ENCODE data around the gene SLC4A4.

The SLC4A4 gene

DNA sequence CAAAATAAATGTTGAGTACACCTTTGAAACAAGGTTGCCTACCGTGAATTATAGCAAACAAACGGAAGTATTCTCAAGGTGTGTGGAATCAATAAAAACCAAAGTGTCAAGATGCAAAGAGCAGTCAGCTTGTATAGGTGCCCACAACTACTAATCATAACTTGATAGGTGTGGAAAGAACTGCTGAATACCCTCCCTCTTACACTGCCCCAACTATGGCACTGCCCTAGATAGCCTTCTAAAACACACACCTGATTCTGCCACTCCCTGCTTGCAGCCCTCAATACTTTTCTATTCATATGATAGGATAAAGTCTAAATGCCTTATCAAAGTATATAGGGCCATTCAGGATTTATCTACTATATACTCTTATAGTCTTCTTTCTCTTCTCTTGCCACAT, 31.1 kb upstream of the SLC4A4 start:
- Histone ChIP-seq H3K27me3 (ENCODE audit: control insufficient read depth, insufficient read depth, low read length) (no peaks in the 10 kb centered on the region), H3K36me3 (ENCODE audit: control insufficient read depth, insufficient read depth, low read length) (no peaks in the 10 kb centered on the region), H3K9ac (ENCODE audit: low read depth, low read length) (no peak overlapping the region), H3K4me3 (ENCODE audit: low read depth, low read length) (no peak overlapping the region), H3K9me3 (ENCODE audit: control insufficient read depth, insufficient read depth, low read length) (no peaks in the 10 kb centered on the region), H3K4me1 (ENCODE audit: control insufficient read depth, insufficient read depth, low read length) (peaks cover 7% of the 10 kb centered on the region)

- peaks cover 4% of the 10 kb centered on the region for H3K4me1 ChIP-seq (ENCODE audit: control insufficient read depth, insufficient read depth, low read length)
- H3K36me3 ChIP-seq (ENCODE audit: control insufficient read depth, insufficient read depth, low read length) = no peaks in the 10 kb centered on the region
- no peak overlapping the region for H3K9ac ChIP-seq (ENCODE audit: low read depth, low read length)
- no peak overlapping the region for H3K4me3 ChIP-seq (ENCODE audit: low read depth, low read length)
- no peaks in the 10 kb centered on the region for H3K27me3 ChIP-seq (ENCODE audit: control insufficient read depth, insufficient read depth, low read length)
- no peaks in the 10 kb centered on the region for H3K9me3 ChIP-seq (ENCODE audit: control insufficient read depth, insufficient read depth, low read length)
Observed at GRCh38 chr4:71322425-71322824, 16.4 kb upstream of the SLC4A4 start.

DNA sequence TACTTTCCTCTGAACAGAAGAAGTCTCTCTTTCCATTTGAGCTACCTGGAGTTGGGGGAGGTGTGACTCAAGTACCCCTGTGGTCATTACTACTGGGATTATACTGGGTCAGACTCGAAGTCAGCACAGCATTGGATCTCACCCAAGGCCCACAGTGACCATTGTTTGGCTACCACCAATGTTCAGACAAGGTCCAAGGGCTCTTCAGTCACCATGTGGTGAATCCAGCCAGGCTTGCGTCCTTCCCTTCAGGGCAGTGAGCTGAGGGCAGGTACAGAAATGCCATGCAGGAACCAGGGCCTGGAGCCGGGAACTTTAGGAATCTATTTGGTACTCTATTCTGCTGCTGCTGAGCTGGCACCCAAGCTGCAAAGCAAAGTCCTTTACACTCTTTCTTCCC, 5.5 kb upstream of the SLC4A4 start:
- H3K27me3 ChIP-seq (ENCODE audit: control insufficient read depth, insufficient read depth, low read length) = no peaks in the 10 kb centered on the region
- H3K9me3 ChIP-seq (ENCODE audit: control insufficient read depth, insufficient read depth, low read length) = no peaks in the 10 kb centered on the region
- H3K9ac ChIP-seq (ENCODE audit: low read depth, low read length) = no peak overlapping the region
- H3K36me3 ChIP-seq (ENCODE audit: control insufficient read depth, insufficient read depth, low read length) = no peaks in the 10 kb centered on the region
- H3K4me1 ChIP-seq (ENCODE audit: control insufficient read depth, insufficient read depth, low read length) = no peaks in the 10 kb centered on the region
- no peak overlapping the region for H3K4me3 ChIP-seq (ENCODE audit: low read depth, low read length)

DNA sequence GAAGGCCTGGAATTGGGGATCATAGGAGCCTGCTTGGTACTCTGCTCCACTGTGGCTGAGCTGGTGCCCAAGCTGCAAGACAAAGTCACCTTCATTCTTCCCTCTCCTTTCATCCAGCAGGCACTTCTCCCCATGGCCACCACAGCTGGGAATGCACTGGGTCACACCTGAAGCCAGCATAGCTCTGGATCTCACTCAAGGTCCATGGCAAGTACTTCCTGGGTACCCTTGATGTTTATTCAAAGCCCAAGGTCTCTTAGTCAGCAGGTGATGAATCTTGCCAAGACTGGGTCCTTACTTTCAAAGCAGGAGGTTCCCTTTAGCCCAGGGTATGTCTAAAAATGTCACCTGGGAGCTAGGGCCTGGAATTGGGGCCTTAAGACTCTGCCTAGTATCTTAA, 4.9 kb upstream of the SLC4A4 start:
- Histone ChIP-seq H3K36me3 (ENCODE audit: control insufficient read depth, insufficient read depth, low read length) (no peaks in the 10 kb centered on the region), H3K9ac (ENCODE audit: low read depth, low read length) (no peak overlapping the region), H3K4me3 (ENCODE audit: low read depth, low read length) (no peak overlapping the region), H3K9me3 (ENCODE audit: control insufficient read depth, insufficient read depth, low read length) (no peaks in the 10 kb centered on the region), H3K4me1 (ENCODE audit: control insufficient read depth, insufficient read depth, low read length) (no peaks in the 10 kb centered on the region), H3K27me3 (ENCODE audit: control insufficient read depth, insufficient read depth, low read length) (no peaks in the 10 kb centered on the region)

DNA sequence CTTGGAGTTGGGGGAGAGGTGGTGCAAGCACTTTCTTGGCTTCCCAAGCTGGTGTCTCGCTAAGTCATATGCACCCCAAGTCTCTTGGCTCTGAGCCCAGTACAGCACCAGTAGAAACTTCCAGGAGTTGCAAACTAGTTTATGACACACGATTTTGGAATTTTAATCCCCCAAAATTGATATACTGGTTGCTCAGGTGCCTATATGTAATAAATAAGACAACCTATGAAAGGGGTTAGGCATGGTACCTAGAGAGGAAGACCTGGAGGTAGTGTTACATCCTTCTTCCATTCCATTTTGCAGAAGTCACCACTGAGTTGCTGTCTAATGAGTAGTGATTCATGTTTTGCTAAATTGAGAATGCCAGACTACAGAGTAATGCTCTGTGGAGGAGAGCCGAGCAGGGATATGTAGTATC, 4.3 kb upstream of the SLC4A4 start:
- no peak overlapping the region for H3K4me3 ChIP-seq (ENCODE audit: low read depth, low read length)
- no peaks in the 10 kb centered on the region for H3K9me3 ChIP-seq (ENCODE audit: control insufficient read depth, insufficient read depth, low read length)
- H3K4me1 ChIP-seq (ENCODE audit: control insufficient read depth, insufficient read depth, low read length) = no peaks in the 10 kb centered on the region
- no peaks in the 10 kb centered on the region for H3K36me3 ChIP-seq (ENCODE audit: control insufficient read depth, insufficient read depth, low read length)
- H3K27me3 ChIP-seq (ENCODE audit: control insufficient read depth, insufficient read depth, low read length) = no peaks in the 10 kb centered on the region
- H3K9ac ChIP-seq (ENCODE audit: low read depth, low read length) = no peak overlapping the region

- H3K9me3 ChIP-seq (ENCODE audit: control insufficient read depth, insufficient read depth, low read length) = no peaks in the 10 kb centered on the region
- H3K4me1 ChIP-seq (ENCODE audit: control insufficient read depth, insufficient read depth, low read length) = no peaks in the 10 kb centered on the region
Observed at GRCh38 chr4:71343670-71344466, 5.0 kb downstream of the SLC4A4 start.

GRCh38 chr4:71346710-71347109, 7.9 kb downstream of the SLC4A4 start:
- no peak overlapping the region for H3K9ac ChIP-seq (ENCODE audit: low read depth, low read length)
- no peaks in the 10 kb centered on the region for H3K36me3 ChIP-seq (ENCODE audit: control insufficient read depth, insufficient read depth, low read length)
- H3K4me3 ChIP-seq (ENCODE audit: low read depth, low read length) = no peak overlapping the region
- H3K4me1 ChIP-seq (ENCODE audit: control insufficient read depth, insufficient read depth, low read length) = no peaks in the 10 kb centered on the region
- H3K9me3 ChIP-seq (ENCODE audit: control insufficient read depth, insufficient read depth, low read length) = no peaks in the 10 kb centered on the region
- H3K27me3 ChIP-seq (ENCODE audit: control insufficient read depth, insufficient read depth, low read length) = no peaks in the 10 kb centered on the region

More at GRCh38 chr4:71343670-71344466, 5.0 kb downstream of the SLC4A4 start:
- Histone ChIP-seq H3K9ac (ENCODE audit: low read depth, low read length) (no peak overlapping the region), H3K27me3 (ENCODE audit: control insufficient read depth, insufficient read depth, low read length) (no peaks in the 10 kb centered on the region), H3K36me3 (ENCODE audit: control insufficient read depth, insufficient read depth, low read length) (no peaks in the 10 kb centered on the region), H3K4me3 (ENCODE audit: low read depth, low read length) (no peak overlapping the region)

- no peaks in the 10 kb centered on the region for H3K27me3 ChIP-seq (ENCODE audit: control insufficient read depth, insufficient read depth, low read length)
- no peak overlapping the region for H3K9ac ChIP-seq (ENCODE audit: low read depth, low read length)
- H3K4me3 ChIP-seq (ENCODE audit: low read depth, low read length) = no peak overlapping the region
- H3K36me3 ChIP-seq (ENCODE audit: control insufficient read depth, insufficient read depth, low read length) = no peaks in the 10 kb centered on the region
- H3K9me3 ChIP-seq (ENCODE audit: control insufficient read depth, insufficient read depth, low read length) = no peaks in the 10 kb centered on the region
- no peaks in the 10 kb centered on the region for H3K4me1 ChIP-seq (ENCODE audit: control insufficient read depth, insufficient read depth, low read length)
Observed at GRCh38 chr4:71348586-71348985, 9.8 kb downstream of the SLC4A4 start.

GRCh38 chr4:71355045-71355444, 16.2 kb downstream of the SLC4A4 start:
- Histone ChIP-seq H3K9me3 (ENCODE audit: control insufficient read depth, insufficient read depth, low read length) (no peaks in the 10 kb centered on the region), H3K4me3 (ENCODE audit: low read depth, low read length) (no peak overlapping the region), H3K4me1 (ENCODE audit: control insufficient read depth, insufficient read depth, low read length) (no peaks in the 10 kb centered on the region), H3K27me3 (ENCODE audit: control insufficient read depth, insufficient read depth, low read length) (no peaks in the 10 kb centered on the region), H3K36me3 (ENCODE audit: control insufficient read depth, insufficient read depth, low read length) (no peaks in the 10 kb centered on the region), H3K9ac (ENCODE audit: low read depth, low read length) (no peak overlapping the region)

- Histone ChIP-seq H3K9me3 (ENCODE audit: control insufficient read depth, insufficient read depth, low read length) (no peaks in the 10 kb centered on the region), H3K9ac (ENCODE audit: low read depth, low read length) (no peak overlapping the region), H3K27me3 (ENCODE audit: control insufficient read depth, insufficient read depth, low read length) (no peaks in the 10 kb centered on the region), H3K36me3 (ENCODE audit: control insufficient read depth, insufficient read depth, low read length) (no peaks in the 10 kb centered on the region), H3K4me1 (ENCODE audit: control insufficient read depth, insufficient read depth, low read length) (no peaks in the 10 kb centered on the region), H3K4me3 (ENCODE audit: low read depth, low read length) (no peak overlapping the region)
Observed at GRCh38 chr4:71355971-71356370, 17.2 kb downstream of the SLC4A4 start.

- H3K4me3 ChIP-seq (ENCODE audit: low read depth, low read length) = no peak overlapping the region
- H3K9ac ChIP-seq (ENCODE audit: low read depth, low read length) = no peak overlapping the region
- H3K27me3 ChIP-seq (ENCODE audit: control insufficient read depth, insufficient read depth, low read length) = no peaks in the 10 kb centered on the region
- no peaks in the 10 kb centered on the region for H3K36me3 ChIP-seq (ENCODE audit: control insufficient read depth, insufficient read depth, low read length)
- no peaks in the 10 kb centered on the region for H3K4me1 ChIP-seq (ENCODE audit: control insufficient read depth, insufficient read depth, low read length)
- no peaks in the 10 kb centered on the region for H3K9me3 ChIP-seq (ENCODE audit: control insufficient read depth, insufficient read depth, low read length)
Observed at GRCh38 chr4:71356924-71357663, 18.3 kb downstream of the SLC4A4 start.

- no peaks in the 10 kb centered on the region for H3K36me3 ChIP-seq (ENCODE audit: control insufficient read depth, insufficient read depth, low read length)
- no peak overlapping the region for H3K4me3 ChIP-seq (ENCODE audit: low read depth, low read length)
- no peaks in the 10 kb centered on the region for H3K27me3 ChIP-seq (ENCODE audit: control insufficient read depth, insufficient read depth, low read length)
- H3K4me1 ChIP-seq (ENCODE audit: control insufficient read depth, insufficient read depth, low read length) = no peaks in the 10 kb centered on the region
- H3K9ac ChIP-seq (ENCODE audit: low read depth, low read length) = no peak overlapping the region
- no peaks in the 10 kb centered on the region for H3K9me3 ChIP-seq (ENCODE audit: control insufficient read depth, insufficient read depth, low read length)
Observed at GRCh38 chr4:71360844-71361243, 22.0 kb downstream of the SLC4A4 start.

All from iPS-15b (cell line).